ENCODE measurements around the gene NTRK1.

DNA sequence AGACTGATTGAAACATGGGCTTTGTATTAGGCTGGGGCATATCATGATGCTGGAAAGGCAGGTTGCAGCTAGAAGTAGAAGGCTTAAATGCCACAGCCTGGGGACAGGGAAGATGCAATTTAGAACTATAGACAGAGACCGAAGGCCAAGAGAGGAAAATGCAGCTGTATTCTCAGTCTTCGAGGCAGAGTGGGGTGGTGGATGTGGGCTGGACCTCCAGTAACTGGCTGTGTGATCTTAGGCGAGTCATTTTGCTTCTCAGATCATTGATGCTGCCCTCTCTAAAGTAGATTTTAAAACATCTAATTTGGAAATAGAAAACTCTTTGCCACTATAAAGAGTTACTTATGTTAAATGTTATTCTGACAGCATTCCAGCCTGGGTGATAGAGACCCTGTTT, 26.3 kb upstream of the NTRK1 start:
- TF ChIP-seq, protein P1, sequence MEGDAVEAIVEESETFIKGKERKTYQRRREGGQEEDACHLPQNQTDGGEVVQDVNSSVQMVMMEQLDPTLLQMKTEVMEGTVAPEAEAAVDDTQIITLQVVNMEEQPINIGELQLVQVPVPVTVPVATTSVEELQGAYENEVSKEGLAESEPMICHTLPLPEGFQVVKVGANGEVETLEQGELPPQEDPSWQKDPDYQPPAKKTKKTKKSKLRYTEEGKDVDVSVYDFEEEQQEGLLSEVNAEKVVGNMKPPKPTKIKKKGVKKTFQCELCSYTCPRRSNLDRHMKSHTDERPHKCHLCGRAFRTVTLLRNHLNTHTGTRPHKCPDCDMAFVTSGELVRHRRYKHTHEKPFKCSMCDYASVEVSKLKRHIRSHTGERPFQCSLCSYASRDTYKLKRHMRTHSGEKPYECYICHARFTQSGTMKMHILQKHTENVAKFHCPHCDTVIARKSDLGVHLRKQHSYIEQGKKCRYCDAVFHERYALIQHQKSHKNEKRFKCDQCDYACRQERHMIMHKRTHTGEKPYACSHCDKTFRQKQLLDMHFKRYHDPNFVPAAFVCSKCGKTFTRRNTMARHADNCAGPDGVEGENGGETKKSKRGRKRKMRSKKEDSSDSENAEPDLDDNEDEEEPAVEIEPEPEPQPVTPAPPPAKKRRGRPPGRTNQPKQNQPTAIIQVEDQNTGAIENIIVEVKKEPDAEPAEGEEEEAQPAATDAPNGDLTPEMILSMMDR (IDR thresholded peaks at IDR 0.05) = no peak
- TF ChIP-seq EZH2 (IDR thresholded peaks at IDR 0.05; ENCODE audit: borderline replicate concordance, insufficient read depth, low read depth, low read length, poor library complexity, severe bottlenecking) = no peak

All from B cell (primary cell).